ENCODE data around the gene ROBO2. TPM values are rescaled to one million over a fixed set of nuclear protein-coding genes. Genes with fewer than 3 reads are reported as not detected.

ROBO2 gene
- total RNA-seq, 1 experiment from 2014 or later: not detected

GRCh38 chr3:77326586-77326985 lies 286.7 kb downstream of the ROBO2 start:
- Histone ChIP-seq H3K4me2 (ENCODE audit: low read length) (no peak overlapping the region), H3K27me3 (ENCODE audit: insufficient read depth, low read length) (no peaks in the 10 kb centered on the region), H3K9me3 (ENCODE audit: control insufficient read depth in 1 of 2, insufficient read depth in 1 of 2, low read depth in 1 of 2, low read length in 2 of 2) (peaks cover 0 to 5% of the 10 kb centered on the region in 2 experiments; a peak in 1 of 4 replicates), H3K4me3 (replicated peaks in 1 of 2; ENCODE audit: low read depth in 1 of 2, low read length in 2 of 2) (no peak overlapping the region), H4K20me1 (ENCODE audit: insufficient read depth) (no peaks in the 10 kb centered on the region), H3K79me2 (ENCODE audit: insufficient read depth, low read length) (no peaks in the 10 kb centered on the region), H3K4me1 (ENCODE audit: control insufficient read depth in 1 of 2, insufficient read depth in 2 of 2, low read length in 2 of 2) (no peaks in the 10 kb centered on the region), H2AFZ (ENCODE audit: low read depth, low read length, poor library complexity, severe bottlenecking) (no peak overlapping the region), H3K27ac (ENCODE audit: low read depth, low read length) (no peak overlapping the region), H3K36me3 (ENCODE audit: control insufficient read depth in 1 of 2, insufficient read depth in 2 of 2, low read length in 2 of 2) (no peaks in the 10 kb centered on the region), H3K9me2 (ENCODE audit: insufficient read depth) (no peaks in the 10 kb centered on the region), H3K9ac (ENCODE audit: low read length) (no peak overlapping the region)
- intact Hi-C loops (cut with micrococcal nuclease): no loop called here
- ATAC-seq (no peak), DNase-seq (ENCODE audit: low read depth, low spot score) (no peak)
- ChIA-PET RAD21 (ENCODE audit: low non-redundant PET in 1 of 2, low total read pairs in 2 of 2, uncharacterized antibody in 2 of 2, unreplicated experiment in 2 of 2) (no interaction called here), POLR2A (no interaction called here), CTCF (no interaction called here)
- no TSS peak for BruUV-seq (replicated peaks)
- TF ChIP-seq CTCF (IDR thresholded peaks at IDR 0.05 in 2 of 3, conservative IDR thresholded peaks at IDR 0.05 in 1 of 3; ENCODE audit: borderline replicate concordance in 1 of 3, insufficient read depth in 1 of 3, low read depth in 2 of 3, low read length in 2 of 3) (no peak), SIN3A (IDR thresholded peaks at IDR 0.05; ENCODE audit: low read depth) (no peak), RAD21 (IDR thresholded peaks at IDR 0.05; ENCODE audit: low read depth) (no peak), POLR2A (IDR thresholded peaks at IDR 0.05; ENCODE audit: borderline replicate concordance, extremely low read depth, insufficient read depth, insufficient read length) (no peak), POLR2AphosphoS5 (IDR thresholded peaks at IDR 0.05; ENCODE audit: low read depth, low read length) (no peak), MAX (IDR thresholded peaks at IDR 0.05) (no peak), CEBPB (IDR thresholded peaks at IDR 0.05; ENCODE audit: low read depth) (no peak), TCF7L2 (IDR thresholded peaks at IDR 0.05; ENCODE audit: borderline replicate concordance, extremely low read depth, insufficient read depth, insufficient read length) (no peak), ZNF274 (IDR thresholded peaks at IDR 0.05; ENCODE audit: low read depth, low read length) (no peak), SRF (IDR thresholded peaks at IDR 0.05; ENCODE audit: low read depth) (no peak), REST (IDR thresholded peaks at IDR 0.05; ENCODE audit: low read depth) (no peak), JUND (IDR thresholded peaks at IDR 0.05) (no peak), EGR1 (IDR thresholded peaks at IDR 0.05; ENCODE audit: low read depth) (no peak), EZH2phosphoT487 (IDR thresholded peaks at IDR 0.05; ENCODE audit: borderline replicate concordance) (no peak), CBX3 (IDR thresholded peaks at IDR 0.05; ENCODE audit: low read depth) (no peak), ATF3 (IDR thresholded peaks at IDR 0.05) (no peak), ZFX (IDR thresholded peaks at IDR 0.05) (no peak), ZBTB33 (IDR thresholded peaks at IDR 0.05; ENCODE audit: extremely low read depth, insufficient replicate concordance, low read length) (no peak), FOSL1 (IDR thresholded peaks at IDR 0.05; ENCODE audit: low read depth) (no peak), YY1 (IDR thresholded peaks at IDR 0.05; ENCODE audit: extremely low read depth, insufficient replicate concordance, low read depth, low read length) (no peak)

Data from HCT116 (cell line).